ENCODE measurements around the gene TMEM238L.

The TMEM238L gene

GRCh38 chr17:10805911-10806310 is 2.0 kb upstream of the TMEM238L start:
- no peak for DNase-seq (ENCODE audit: low read depth, low spot score)

GRCh38 chr17:10804546-10804945 is 647 bp upstream of the TMEM238L start:
- no peak for DNase-seq (ENCODE audit: low read depth, low spot score)

GRCh38 chr17:10803350-10803749 is 549 bp downstream of the TMEM238L start:
- DNase-seq (ENCODE audit: low read depth, low spot score): no peak

GRCh38 chr17:10802496-10803284 is 1.2 kb downstream of the TMEM238L start:
- DNase-seq (ENCODE audit: low read depth, low spot score): no peak

- no peak for DNase-seq (ENCODE audit: low read depth, low spot score)
These were observed 4.5 kb downstream of the TMEM238L start for GRCh38 chr17:10799407-10799806.

GRCh38 chr17:10798910-10799309 is 5.0 kb downstream of the TMEM238L start:
- no peak for DNase-seq (ENCODE audit: low read depth, low spot score)

GRCh38 chr17:10798332-10798749 is 5.6 kb downstream of the TMEM238L start:
- DNase-seq (ENCODE audit: low read depth, low spot score): no peak

- no peak for DNase-seq (ENCODE audit: low read depth, low spot score)
These were observed 6.2 kb downstream of the TMEM238L start for GRCh38 chr17:10797476-10798328.

- no peak for DNase-seq (ENCODE audit: low read depth, low spot score)
These were observed 10.1 kb downstream of the TMEM238L start for GRCh38 chr17:10793816-10794215.

GRCh38 chr17:10793256-10793655 is 10.6 kb downstream of the TMEM238L start:
- no peak for DNase-seq (ENCODE audit: low read depth, low spot score)

GRCh38 chr17:10792151-10792550 is 11.7 kb downstream of the TMEM238L start:
- DNase-seq (ENCODE audit: low read depth, low spot score): no peak

GRCh38 chr17:10790491-10791401 is 13.2 kb downstream of the TMEM238L start:
- no peak for DNase-seq (ENCODE audit: low read depth, low spot score)

GRCh38 chr17:10789694-10790271 is 14.1 kb downstream of the TMEM238L start:
- no peak for DNase-seq (ENCODE audit: low read depth, low spot score)

GRCh38 chr17:10787306-10788045 is 16.4 kb downstream of the TMEM238L start:
- no peak for DNase-seq (ENCODE audit: low read depth, low spot score)

- DNase-seq (ENCODE audit: low read depth, low spot score): no peak
These were observed 18.6 kb downstream of the TMEM238L start for GRCh38 chr17:10785295-10785694.

- DNase-seq (ENCODE audit: low read depth, low spot score): no peak
These were observed 24.3 kb downstream of the TMEM238L start for GRCh38 chr17:10779609-10780008.

- no peak for DNase-seq (ENCODE audit: low read depth, low spot score)
These were observed 26.0 kb downstream of the TMEM238L start for GRCh38 chr17:10777890-10778289.

- no peak for DNase-seq (ENCODE audit: low read depth, low spot score)
These were observed 26.6 kb downstream of the TMEM238L start for GRCh38 chr17:10777131-10777807.

GRCh38 chr17:10776381-10776780 is 27.5 kb downstream of the TMEM238L start:
- DNase-seq (ENCODE audit: low read depth, low spot score): no peak

GRCh38 chr17:10775740-10776356 is 28.1 kb downstream of the TMEM238L start:
- DNase-seq (ENCODE audit: low read depth, low spot score): no peak

All from iPS DF 19.7 (cell line).